Lower lobe of right lung (tissue), 2 donors: ENCODE measurements around the gene FARS2. TPM values are rescaled to one million over a fixed set of nuclear protein-coding genes. Genes with fewer than 3 reads are reported as not detected.

Experiments used
- ATAC-seq, 2 donors: fragments of 200-7000 bp; cut with Tn5 transposase; one replicate each; pipeline ENCODE4 v1.9.1; 2020 to 2022; ENCODE audit warnings: mild to moderate bottlenecking in 2 of 2, moderate library complexity in 2 of 2
- DNase-seq: peaks from one replicate; pipeline ENCODE4 v3.0.0-alpha.2; 2020
- H3K27ac ChIP-seq: fragments of 200-600 bp; one replicate; pipeline ENCODE4 v1.8.0; 2022
- H3K27me3 ChIP-seq: fragments of 200-600 bp; one replicate; pipeline ENCODE4 v1.8.0; 2022; ENCODE audit warnings: low read depth
- H3K36me3 ChIP-seq: fragments of 200-600 bp; one replicate; pipeline ENCODE4 v1.8.0; 2022; ENCODE audit warnings: mild to moderate bottlenecking
- H3K4me1 ChIP-seq: fragments of 200-600 bp; one replicate; pipeline ENCODE4 v1.8.0; 2022
- H3K4me3 ChIP-seq: fragments of 200-600 bp; one replicate; pipeline ENCODE4 v1.8.0; 2022; ENCODE audit warnings: mild to moderate bottlenecking
- H3K9me3 ChIP-seq: fragments of 200-600 bp; one replicate; pipeline ENCODE4 v1.8.0; 2022
- CTCF ChIP-seq: fragments of 200-600 bp; IDR thresholded peaks from one replicate; pipeline ENCODE4 v1.8.0; 2022; ENCODE audit warnings: antibody characterized with exemption, mild to moderate bottlenecking
- intact Hi-C: fragments of 100-400 bp; cut with DNase I; formaldehyde crosslinking; loops from one replicate; pipeline ENCODE4 v1.11.0; 2022
- total RNA-seq: library from RNA; stranded (reverse); fragmentation: NEBNext Ultra II Directional; extraction: Animal tissue kit (Norgen Biotek cat#: 25700); gene quantifications from one replicate; pipeline ENCODE4 v1.2.1, GENCODE V29; 2021
- donor health status: DM: no; HTN: yes; CAD: no; lungs with severe emphysema.

FARS2 gene
- total RNA-seq, 1 donor from 2014 or later: 17.0 TPM

DNA sequence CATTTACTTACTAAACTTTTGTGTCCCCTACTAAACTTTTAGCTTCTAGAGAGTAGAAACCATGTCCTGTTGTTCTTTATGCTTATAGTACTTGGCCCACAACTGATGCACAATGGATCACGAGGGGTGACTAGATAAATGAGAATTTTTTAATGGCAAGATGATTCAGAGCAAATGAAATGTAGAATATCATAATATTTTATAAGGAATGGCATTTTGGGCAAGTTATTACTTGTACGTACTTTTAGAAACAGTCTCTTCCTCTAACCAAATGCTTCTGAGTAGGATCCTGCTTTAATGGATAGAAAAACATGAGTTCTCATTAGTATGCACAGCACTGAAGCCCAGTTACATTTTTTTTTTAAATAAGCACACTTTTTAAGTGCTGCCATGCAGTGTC, 409.1 kb downstream of the FARS2 start:
- Histone ChIP-seq H3K9me3 (no peaks in the 10 kb centered on the region), H3K36me3 (no peaks in the 10 kb centered on the region), H3K27me3 (no peaks in the 10 kb centered on the region), H3K4me3 (no peak overlapping the region), H3K4me1 (peaks cover 36% of the 10 kb centered on the region), H3K27ac (no peak overlapping the region)
- DNase-seq (no peak), ATAC-seq (no peak)
- intact Hi-C loops: no loop called here
- TF ChIP-seq CTCF: no peak

- DNase-seq: peak; percentile 51
- Histone ChIP-seq H3K4me3 (no peak overlapping the region), H3K27me3 (no peaks in the 10 kb centered on the region), H3K4me1 (peaks cover 36% of the 10 kb centered on the region), H3K36me3 (no peaks in the 10 kb centered on the region), H3K9me3 (no peaks in the 10 kb centered on the region), H3K27ac (peak overlapping the region; percentile 38)
- TF ChIP-seq CTCF: no peak
- peak; percentile 83 to 92 for ATAC-seq
- intact Hi-C loops: no loop called here
Measured at GRCh38 chr6:5670811-5671561, 409.7 kb downstream of the FARS2 start.

DNA sequence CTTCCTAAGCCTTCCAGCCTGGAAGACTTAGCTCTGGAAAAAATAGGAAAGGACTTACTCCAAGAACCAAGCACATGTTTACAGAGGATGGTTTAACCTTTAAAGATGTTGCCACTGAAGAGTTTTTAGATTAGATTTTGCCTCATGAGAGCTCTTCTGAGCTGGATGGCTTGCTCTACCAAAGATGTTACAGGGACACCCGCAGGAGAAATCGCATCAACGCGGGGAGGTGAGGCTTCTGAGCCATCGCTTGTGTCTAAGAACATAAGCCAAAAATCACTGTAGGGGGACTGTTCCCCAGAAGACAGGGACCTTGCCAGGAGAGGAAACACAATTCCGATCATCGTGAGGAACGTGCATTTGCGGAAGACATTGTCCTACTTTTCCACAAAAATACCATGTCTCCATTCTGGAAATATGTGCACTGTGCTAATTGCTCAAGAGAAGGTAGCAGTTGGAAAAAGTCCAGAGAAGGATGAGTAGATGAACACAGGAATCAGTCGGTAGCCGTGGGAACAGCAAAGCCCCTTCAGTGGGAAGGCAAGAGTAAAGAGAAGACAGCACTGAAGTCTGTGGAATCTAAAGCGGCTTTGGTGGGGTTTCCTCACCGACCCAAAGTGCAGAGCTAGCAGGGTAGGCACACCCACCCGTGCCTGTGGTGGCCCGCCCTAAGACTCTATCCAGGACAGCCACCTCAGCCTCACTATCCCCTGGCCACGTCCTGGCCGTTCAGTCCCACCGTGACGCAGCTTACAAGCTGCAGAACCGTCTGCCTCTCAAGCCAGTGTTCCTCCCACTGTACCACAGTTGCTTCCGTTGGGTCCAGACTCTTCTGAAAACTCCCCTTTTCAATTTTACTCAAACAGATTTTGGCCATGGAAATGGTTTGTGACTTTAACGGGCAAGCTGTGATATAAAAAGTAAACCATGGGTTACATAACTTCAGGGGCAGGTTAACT, 410.6 kb downstream of the FARS2 start:
- H3K27ac ChIP-seq: peak overlapping the region; percentile 38
- H3K4me1 ChIP-seq: peaks cover 36% of the 10 kb centered on the region

GRCh38 chr6:5672581-5673011, 411.3 kb downstream of the FARS2 start:
- no peaks in the 10 kb centered on the region for H3K36me3 ChIP-seq
- no peak for TF ChIP-seq CTCF
- no peaks in the 10 kb centered on the region for H3K27me3 ChIP-seq
- intact Hi-C loops: no loop called here
- peak; percentile 64 to 69 for ATAC-seq
- H3K4me1 ChIP-seq: peaks cover 43% of the 10 kb centered on the region
- H3K4me3 ChIP-seq: no peak overlapping the region
- no peaks in the 10 kb centered on the region for H3K9me3 ChIP-seq
- DNase-seq: no peak
- no peak overlapping the region for H3K27ac ChIP-seq

More for the DNA sequence above, 410.6 kb downstream of the FARS2 start:
- H3K27me3 ChIP-seq: no peaks in the 10 kb centered on the region
- H3K4me3 ChIP-seq: no peak overlapping the region
- intact Hi-C loops: no loop called here
- ATAC-seq (no peak), DNase-seq (no peak)
- no peaks in the 10 kb centered on the region for H3K9me3 ChIP-seq
- no peaks in the 10 kb centered on the region for H3K36me3 ChIP-seq
- no peak for TF ChIP-seq CTCF

- H3K9me3 ChIP-seq: no peaks in the 10 kb centered on the region
- ATAC-seq (no peak), DNase-seq (no peak)
- intact Hi-C loops: no loop called here
- TF ChIP-seq CTCF: no peak
- H3K4me3 ChIP-seq: no peak overlapping the region
- no peaks in the 10 kb centered on the region for H3K36me3 ChIP-seq
- H3K27me3 ChIP-seq: no peaks in the 10 kb centered on the region
- peaks cover 43% of the 10 kb centered on the region for H3K4me1 ChIP-seq
- H3K27ac ChIP-seq: no peak overlapping the region
Measured at GRCh38 chr6:5673019-5673790, 411.9 kb downstream of the FARS2 start.
